HCT116 (cell line): ENCODE measurements around the gene GMCL1. TPM values are rescaled to one million over a fixed set of nuclear protein-coding genes. Genes with fewer than 3 reads are reported as not detected.

Source experiments
- ATAC-seq: fragments of 200-7000 bp; cut with Tn5 transposase; 2 replicates; pipeline ENCODE4 v1.9.1; 2020; ENCODE audit warnings: mild to moderate bottlenecking, moderate library complexity
- BruUV-seq: library from RNA; stranded (reverse); fragments of 400-500 nt; replicated peaks from 2 replicates; lab custom pipeline; 2021; lab: Mats Ljungman, UMichigan
- CTCF ChIA-PET: fragments of 300-600 bp; sonication (Branson Sonifier 250); formaldehyde crosslinking; loops from one replicate; lab custom pipeline; 2021; ENCODE audit warnings: antibody characterized with exemption; lab: Charles Lee
- POLR2A ChIA-PET: fragments of 300-600, 350-600 bp; sonication (Branson Sonifier 250); formaldehyde crosslinking; loops from one replicate; lab custom pipeline; 2021; ENCODE audit warnings: antibody characterized with exemption; lab: Charles Lee
- RAD21 ChIA-PET, 2 experiments: fragments of 300-600 bp; sonication (Branson Sonifier 250); formaldehyde crosslinking; loops; one replicate each; lab custom pipeline; 2023; ENCODE audit warnings: low total read pairs in 2 of 2; ENCODE audit not compliant: uncharacterized antibody in 2 of 2, unreplicated experiment in 2 of 2, low non-redundant PET in 1 of 2; lab: Charles Lee
- DNase-seq: peaks from one replicate; pipeline ENCODE4 v3.0.0-alpha.2; 2010; ENCODE audit warnings: low read depth, low spot score
- H2AFZ ChIP-seq: fragments of 200-600 bp; shearing (Covaris generic), sonication (generic); 2 replicates; pipeline ENCODE4 v1.6.1; 2017; ENCODE audit warnings: low read depth, mixed run types, mixed read lengths, antibody characterized with exemption, low read length; ENCODE audit not compliant: poor library complexity, severe bottlenecking
- H3K27ac ChIP-seq: 2 replicates; pipeline ENCODE4 v1.5.1; 2012; ENCODE audit warnings: low read depth, low read length
- H3K27me3 ChIP-seq: fragments of 200-600 bp; sonication (generic); 2 replicates; pipeline ENCODE4 v1.6.1; 2016; ENCODE audit warnings: mixed run types, low read length, mixed read lengths; ENCODE audit not compliant: insufficient read depth
- H3K36me3 ChIP-seq, 2 experiments: fragments of 200-500 bp in 1 of 2; fragments of 200-600 bp in 1 of 2; sonication (Bioruptor generic) in 1 of 2; sonication (generic) in 1 of 2; 2 replicates each; pipeline versions ENCODE4 v1.5.1 to v1.6.1; 2014 to 2016; ENCODE audit warnings: low read length in 2 of 2, inconsistent platforms in 1 of 2, mixed read lengths in 1 of 2, mixed run types in 1 of 2; ENCODE audit not compliant: insufficient read depth in 2 of 2, control insufficient read depth in 1 of 2
- H3K4me1 ChIP-seq, 2 experiments: fragments of 200-600 bp in 1 of 2; sonication (generic) in 1 of 2; 2 replicates each; pipeline versions ENCODE4 v1.5.1 to v1.6.1; 2012 to 2017; ENCODE audit warnings: low read length in 2 of 2, inconsistent platforms in 1 of 2, mild to moderate bottlenecking in 1 of 2, mixed read lengths in 1 of 2, mixed run types in 1 of 2, moderate library complexity in 1 of 2; ENCODE audit not compliant: insufficient read depth in 2 of 2, control insufficient read depth in 1 of 2
- H3K4me2 ChIP-seq: fragments of 200-600 bp; sonication (generic); 2 replicates; pipeline ENCODE4 v1.6.1; 2017; ENCODE audit warnings: mixed run types, low read length, mixed read lengths
- H3K4me3 ChIP-seq, 2 experiments: fragments of 200-600 bp in 1 of 2; sonication (generic) in 1 of 2; replicated peaks in 1 of 2; 2 replicates each; pipeline ENCODE4 v1.5.1; 2011 to 2016; ENCODE audit warnings: low read length in 2 of 2, control low read depth in 1 of 2, low read depth in 1 of 2, mild to moderate bottlenecking in 1 of 2, mixed read lengths in 1 of 2, mixed run types in 1 of 2
- H3K79me2 ChIP-seq: fragments of 200-600 bp; sonication (generic); 2 replicates; pipeline ENCODE4 v1.6.1; 2017; ENCODE audit warnings: mild to moderate bottlenecking, mixed run types, low read length, moderate library complexity, mixed read lengths; ENCODE audit not compliant: insufficient read depth
- H3K9ac ChIP-seq: fragments of 200-600 bp; sonication (generic); 2 replicates; pipeline ENCODE4 v1.6.1; 2016; ENCODE audit warnings: low read length, mixed read lengths
- H3K9me2 ChIP-seq: fragments of 200-600 bp; sonication (generic), shearing (Covaris generic); 2 replicates; pipeline ENCODE4 v1.6.1; 2017; ENCODE audit warnings: mixed run types, mild to moderate bottlenecking, moderate library complexity; ENCODE audit not compliant: insufficient read depth
- H3K9me3 ChIP-seq, 2 experiments: fragments of 200-500 bp in 1 of 2; fragments of 200-600 bp in 1 of 2; sonication (Bioruptor generic) in 1 of 2; sonication (generic) in 1 of 2; 2 replicates each; pipeline ENCODE4 v1.6.1; 2014 to 2017; ENCODE audit warnings: low read length in 2 of 2, mixed read lengths in 2 of 2, inconsistent platforms in 1 of 2, low read depth in 1 of 2, mild to moderate bottlenecking in 1 of 2, mixed run types in 1 of 2, moderate library complexity in 1 of 2; ENCODE audit not compliant: control insufficient read depth in 1 of 2, insufficient read depth in 1 of 2
- H4K20me1 ChIP-seq: fragments of 200-600 bp; sonication (generic), shearing (Covaris generic); 2 replicates; pipeline ENCODE4 v1.6.1; 2017; ENCODE audit warnings: mixed run types, mild to moderate bottlenecking, moderate library complexity; ENCODE audit not compliant: insufficient read depth
- EGR1 ChIP-seq: IDR thresholded peaks from 2 replicates; pipeline ENCODE4 v1.6.1; 2012; ENCODE audit warnings: low read depth
- ELF1 ChIP-seq: IDR thresholded peaks from 2 replicates; pipeline ENCODE4 v1.6.1; 2012; ENCODE audit warnings: low read depth, borderline replicate concordance
- FOSL1 ChIP-seq: IDR thresholded peaks from 2 replicates; pipeline ENCODE4 v1.6.1; 2012; ENCODE audit warnings: low read depth
- JUND ChIP-seq: IDR thresholded peaks from 2 replicates; pipeline ENCODE4 v1.6.1; 2012
- MAX ChIP-seq: IDR thresholded peaks from 2 replicates; pipeline ENCODE4 v1.6.1; 2012
- POLR2A ChIP-seq: IDR thresholded peaks from 2 replicates; pipeline ENCODE4 v1.7.0; 2011; ENCODE audit warnings: borderline replicate concordance; ENCODE audit not compliant: insufficient read depth, insufficient read length; ENCODE audit errors: extremely low read depth
- POLR2AphosphoS5 ChIP-seq: IDR thresholded peaks from 2 replicates; pipeline ENCODE4 v1.6.1; 2011; ENCODE audit warnings: mild to moderate bottlenecking, low read depth, low read length, moderate library complexity
- RAD21 ChIP-seq: IDR thresholded peaks from 2 replicates; pipeline ENCODE4 v1.6.1; 2012; ENCODE audit warnings: low read depth, mild to moderate bottlenecking
- REST ChIP-seq: IDR thresholded peaks from 2 replicates; pipeline ENCODE4 v1.6.1; 2012; ENCODE audit warnings: low read depth
- SP1 ChIP-seq: IDR thresholded peaks from 2 replicates; pipeline ENCODE4 v1.6.1; 2012; ENCODE audit warnings: low read depth
- SRF ChIP-seq: IDR thresholded peaks from 2 replicates; pipeline ENCODE4 v1.6.1; 2012; ENCODE audit warnings: low read depth
- YY1 ChIP-seq: IDR thresholded peaks from 2 replicates; pipeline ENCODE4 v1.6.1; 2011; ENCODE audit warnings: low read length, low read depth, moderate library complexity, mild to moderate bottlenecking; ENCODE audit not compliant: insufficient replicate concordance; ENCODE audit errors: extremely low read depth
- ZBTB33 ChIP-seq: IDR thresholded peaks from 2 replicates; pipeline ENCODE4 v1.6.1; 2011; ENCODE audit warnings: mild to moderate bottlenecking, low read length, moderate library complexity; ENCODE audit not compliant: insufficient replicate concordance; ENCODE audit errors: extremely low read depth
- ZFX ChIP-seq: fragments of 450-650 bp; IDR thresholded peaks from 2 replicates; pipeline ENCODE4 v1.6.1; 2017
- ZNF274 ChIP-seq: fragments of 200-500 bp; sonication (Bioruptor generic); IDR thresholded peaks from 2 replicates; pipeline ENCODE4 v1.6.1; 2014; ENCODE audit warnings: mild to moderate bottlenecking, low read depth, low read length, inconsistent platforms
- intact Hi-C: fragments of 100-400 bp; cut with micrococcal nuclease; formaldehyde crosslinking; loops from 2 replicates; pipeline ENCODE4 v1.10.0; 2022
- total RNA-seq: library from RNA; stranded (reverse); gene quantifications from one replicate; pipeline ENCODE4 v1.2.1, GENCODE V29; 2021; ENCODE audit not compliant: unreplicated experiment
- TF ChIP-seq, protein P1 (sequence below): IDR thresholded peaks from 2 replicates; pipeline ENCODE4 v1.6.1; 2012
- TF ChIP-seq, protein P2 (sequence below), 3 experiments: fragments of 200-600 bp in 1 of 3; sonication (generic) in 1 of 3; IDR thresholded peaks in 2 of 3; conservative IDR thresholded peaks in 1 of 3; 2 replicates each; pipeline ENCODE4 v1.5.1; 2012 to 2017; ENCODE audit warnings: low read depth in 2 of 3, low read length in 2 of 3, antibody characterized with exemption in 1 of 3, borderline replicate concordance in 1 of 3, control low read depth in 1 of 3, mild to moderate bottlenecking in 1 of 3, mixed read lengths in 1 of 3, mixed run types in 1 of 3, moderate library complexity in 1 of 3; ENCODE audit not compliant: insufficient read depth in 1 of 3

GMCL1 gene
- total RNA-seq, 1 experiment from 2014 or later, result 16.7 TPM

DNA sequence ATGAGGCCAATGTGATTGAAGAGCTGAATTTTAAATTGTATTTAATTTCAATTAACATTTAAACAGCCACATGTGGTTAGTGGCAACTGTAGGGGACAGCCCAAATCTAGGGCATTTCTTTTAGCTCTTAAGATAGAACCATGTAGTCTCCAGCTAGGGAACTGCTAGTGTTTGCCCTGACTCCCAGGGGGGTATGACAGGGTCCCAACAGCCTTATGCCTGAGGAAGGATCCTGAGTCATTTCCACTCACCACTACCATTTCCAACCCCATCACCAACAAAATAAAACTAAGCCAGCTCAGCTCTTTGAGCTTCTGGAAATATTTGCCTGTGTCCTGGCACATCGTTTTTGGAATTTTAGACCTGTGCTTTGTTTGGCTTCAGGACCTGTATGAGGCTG, 13.7 kb upstream of the GMCL1 start:
- Histone ChIP-seq H3K79me2 (no peaks in the 10 kb centered on the region), H3K27ac (no peak overlapping the region), H3K27me3 (no peaks in the 10 kb centered on the region), H3K4me2 (no peak overlapping the region), H2AFZ (no peak overlapping the region), H4K20me1 (no peaks in the 10 kb centered on the region), H3K9ac (no peak overlapping the region), H3K9me2 (no peaks in the 10 kb centered on the region), H3K9me3 (no peaks in the 10 kb centered on the region), H3K36me3 (peaks cover 2 to 5% of the 10 kb centered on the region in 2 experiments; a peak in 2 of 4 replicates), H3K4me3 (no peak overlapping the region), H3K4me1 (peaks cover 0 to 3% of the 10 kb centered on the region in 2 experiments; a peak in 1 of 4 replicates)
- ATAC-seq (no peak), DNase-seq (no peak)
- intact Hi-C loops, result loop anchor here (2.0 to 5.0 kb wide), 2 partner anchors 73 to 257 kb away; partner anchors contain the start of gene ANXA4
- no TSS peak for BruUV-seq
- POLR2A ChIA-PET, result no interaction called here
- no peak for TF ChIP-seq SRF
- TF ChIP-seq JUND, result no peak
- TF ChIP-seq FOSL1, result no peak
- no peak for TF ChIP-seq EGR1
- TF ChIP-seq SP1, result no peak
- TF ChIP-seq POLR2AphosphoS5, result no peak
- no peak for TF ChIP-seq MAX
- no peak for TF ChIP-seq YY1
- TF ChIP-seq REST, result no peak
- TF ChIP-seq RAD21, result no peak
- TF ChIP-seq POLR2A, result no peak
- TF ChIP-seq ZFX, result no peak
- TF ChIP-seq, protein P1, sequence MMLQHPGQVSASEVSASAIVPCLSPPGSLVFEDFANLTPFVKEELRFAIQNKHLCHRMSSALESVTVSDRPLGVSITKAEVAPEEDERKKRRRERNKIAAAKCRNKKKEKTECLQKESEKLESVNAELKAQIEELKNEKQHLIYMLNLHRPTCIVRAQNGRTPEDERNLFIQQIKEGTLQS, result no peak
- TF ChIP-seq ZNF274, result no peak
- no peak for TF ChIP-seq ELF1
- TF ChIP-seq, protein P2, sequence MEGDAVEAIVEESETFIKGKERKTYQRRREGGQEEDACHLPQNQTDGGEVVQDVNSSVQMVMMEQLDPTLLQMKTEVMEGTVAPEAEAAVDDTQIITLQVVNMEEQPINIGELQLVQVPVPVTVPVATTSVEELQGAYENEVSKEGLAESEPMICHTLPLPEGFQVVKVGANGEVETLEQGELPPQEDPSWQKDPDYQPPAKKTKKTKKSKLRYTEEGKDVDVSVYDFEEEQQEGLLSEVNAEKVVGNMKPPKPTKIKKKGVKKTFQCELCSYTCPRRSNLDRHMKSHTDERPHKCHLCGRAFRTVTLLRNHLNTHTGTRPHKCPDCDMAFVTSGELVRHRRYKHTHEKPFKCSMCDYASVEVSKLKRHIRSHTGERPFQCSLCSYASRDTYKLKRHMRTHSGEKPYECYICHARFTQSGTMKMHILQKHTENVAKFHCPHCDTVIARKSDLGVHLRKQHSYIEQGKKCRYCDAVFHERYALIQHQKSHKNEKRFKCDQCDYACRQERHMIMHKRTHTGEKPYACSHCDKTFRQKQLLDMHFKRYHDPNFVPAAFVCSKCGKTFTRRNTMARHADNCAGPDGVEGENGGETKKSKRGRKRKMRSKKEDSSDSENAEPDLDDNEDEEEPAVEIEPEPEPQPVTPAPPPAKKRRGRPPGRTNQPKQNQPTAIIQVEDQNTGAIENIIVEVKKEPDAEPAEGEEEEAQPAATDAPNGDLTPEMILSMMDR (IDR thresholded peaks at IDR 0.05 in 2 of 3, conservative IDR thresholded peaks at IDR 0.05 in 1 of 3; ENCODE audit: borderline replicate concordance in 1 of 3, insufficient read depth in 1 of 3, low read depth in 2 of 3, low read length in 2 of 3), result no peak
- no peak for TF ChIP-seq ZBTB33
- RAD21 ChIA-PET, result interaction anchor here (1.7 to 2.5 kb wide), 2 partner anchors 91 kb away, joined by 13 to 19 read pairs; no protein-coding TSS in a partner anchor
- CTCF ChIA-PET, result interaction anchor here (0.6 to 8.8 kb wide), 3 partner anchors 26 to 803 kb away, joined by 3 to 243 read pairs (median 3); partner anchors contain the start of gene ANTXR1
